Thoracic aorta (tissue), 2 donors: ENCODE measurements around the gene NXPE1. TPM values are rescaled to one million over a fixed set of nuclear protein-coding genes. Genes with fewer than 3 reads are reported as not detected.

Experiments
- ATAC-seq: fragments of 150-250 bp; one replicate; pipeline ENCODE4 v1.8.0; 2017; ENCODE audit warnings: low read depth; ENCODE audit not compliant: insufficient number of reproducible peaks, low FRiP score
- DNase-seq: peaks from one replicate; pipeline ENCODE4 v3.0.0-alpha.2; 2020; ENCODE audit warnings: low spot score
- H3K27ac ChIP-seq, 2 donors: fragments of 200-600 bp; sonication (generic); 1 replicate in 1 of 2; 2 replicates in 1 of 2; pipeline ENCODE4 v1.5.1; 2016; ENCODE audit warnings: mild to moderate bottlenecking in 2 of 2, moderate library complexity in 2 of 2
- H3K27me3 ChIP-seq: fragments of 200-600 bp; sonication (generic); replicated peaks from 2 replicates; pipeline ENCODE4 v1.6.0; 2016; ENCODE audit warnings: mild to moderate bottlenecking; ENCODE audit not compliant: insufficient read depth
- H3K36me3 ChIP-seq: fragments of 200-600 bp; sonication (generic); one replicate; pipeline ENCODE4 v1.5.1; 2016
- H3K4me1 ChIP-seq, 2 donors: fragments of 200-600 bp; sonication (generic); 1 replicate in 1 of 2; 2 replicates in 1 of 2; pipeline versions ENCODE4 v1.5.1 to v1.6.0; 2016; ENCODE audit warnings: low read depth in 2 of 2, mild to moderate bottlenecking in 1 of 2; ENCODE audit not compliant: control insufficient read depth in 1 of 2
- H3K4me3 ChIP-seq: fragments of 200-600 bp; sonication (generic); 2 replicates; pipeline ENCODE4 v1.5.1; 2016; ENCODE audit warnings: mild to moderate bottlenecking
- H3K9me3 ChIP-seq: fragments of 200-600 bp; sonication (generic); 2 replicates; pipeline ENCODE4 v1.5.1; 2016
- CTCF ChIP-seq: fragments of 200-600 bp; sonication (generic); IDR thresholded peaks from one replicate; pipeline ENCODE4 v1.5.1; 2019; ENCODE audit warnings: antibody characterized with exemption
- total RNA-seq, 2 donors: library from RNA; depleted of rRNA; stranded (reverse); fragments of >200 nt; gene quantifications; one replicate each; pipeline versions ENCODE4 v1.1.0 to v1.2.3, GENCODE V29; 2016

Gene NXPE1
- total RNA-seq, 2 donors from 2014 or later: not detected

- TF ChIP-seq CTCF: no peak
Observed at GRCh38 chr11:114562166-114562916, 2.7 kb upstream of the NXPE1 start.

GRCh38 chr11:114556135-114556534 lies 3.5 kb downstream of the NXPE1 start:
- H3K27me3 ChIP-seq: no peaks in the 10 kb centered on the region
- H3K27ac ChIP-seq: no peak overlapping the region

More at GRCh38 chr11:114562166-114562916, 2.7 kb upstream of the NXPE1 start:
- DNase-seq (no peak), ATAC-seq (no peak)
- H3K36me3 ChIP-seq: no peaks in the 10 kb centered on the region
- no peaks in the 10 kb centered on the region for H3K27me3 ChIP-seq
- no peak overlapping the region for H3K4me3 ChIP-seq
- H3K27ac ChIP-seq: no peak overlapping the region
- H3K9me3 ChIP-seq: no peaks in the 10 kb centered on the region
- no peaks in the 10 kb centered on the region for H3K4me1 ChIP-seq

GRCh38 chr11:114553642-114554041 lies 6.0 kb downstream of the NXPE1 start:
- Histone ChIP-seq H3K9me3 (no peaks in the 10 kb centered on the region), H3K4me3 (no peak overlapping the region), H3K27ac (no peak overlapping the region), H3K27me3 (no peaks in the 10 kb centered on the region), H3K36me3 (no peaks in the 10 kb centered on the region), H3K4me1 (no peaks in the 10 kb centered on the region)
- TF ChIP-seq CTCF: no peak
- ATAC-seq: no peak
- DNase-seq: no peak

More at GRCh38 chr11:114556135-114556534, 3.5 kb downstream of the NXPE1 start:
- Histone ChIP-seq H3K4me3 (no peak overlapping the region), H3K4me1 (no peaks in the 10 kb centered on the region), H3K9me3 (no peaks in the 10 kb centered on the region), H3K36me3 (no peaks in the 10 kb centered on the region)
- no peak for TF ChIP-seq CTCF
- ATAC-seq (no peak), DNase-seq (no peak)

- DNase-seq: no peak
- no peak for TF ChIP-seq CTCF
- Histone ChIP-seq H3K36me3 (no peaks in the 10 kb centered on the region), H3K4me1 (no peaks in the 10 kb centered on the region), H3K27ac (no peak overlapping the region), H3K4me3 (no peak overlapping the region), H3K27me3 (no peaks in the 10 kb centered on the region), H3K9me3 (no peaks in the 10 kb centered on the region)
- no peak for ATAC-seq
Observed at GRCh38 chr11:114551060-114551459, 8.6 kb downstream of the NXPE1 start.

- no peak for TF ChIP-seq CTCF
- ATAC-seq: no peak
- no peaks in the 10 kb centered on the region for H3K4me1 ChIP-seq
- no peak overlapping the region for H3K4me3 ChIP-seq
- no peak overlapping the region for H3K27ac ChIP-seq
- no peaks in the 10 kb centered on the region for H3K36me3 ChIP-seq
- H3K9me3 ChIP-seq: peaks cover 3% of the 10 kb centered on the region
- no peaks in the 10 kb centered on the region for H3K27me3 ChIP-seq
- DNase-seq: no peak
Observed at GRCh38 chr11:114525682-114526081, 34.0 kb downstream of the NXPE1 start.
